Endometrial microvascular endothelial cells (primary cell): ENCODE data around the gene HUS1. TPM values are rescaled to one million over a fixed set of nuclear protein-coding genes. Genes with fewer than 3 reads are reported as not detected.
"Not testable (repeated sequence)": the region's sequence is repeated elsewhere in the genome, so short reads cannot be mapped to it uniquely, and the experiment has no call there.

Experiments
- in situ Hi-C: cut with HindIII; loops from 2 replicates; pipeline ENCODE4 v1.10.0; 2017; ENCODE audit warnings: low sequenced_read_pairs, low pct_unique_long_range_greater_than_20kb; ENCODE audit errors: inconsistent ontology term
- total RNA-seq: library from RNA; depleted of rRNA; stranded (reverse); fragments of >200 nt; gene quantifications from one replicate; pipeline ENCODE4 v1.2.3, GENCODE V29; 2015; ENCODE audit errors: inconsistent ontology term

Gene HUS1
- total RNA-seq, 1 donor from 2014 or later, result 68.2 TPM

DNA sequence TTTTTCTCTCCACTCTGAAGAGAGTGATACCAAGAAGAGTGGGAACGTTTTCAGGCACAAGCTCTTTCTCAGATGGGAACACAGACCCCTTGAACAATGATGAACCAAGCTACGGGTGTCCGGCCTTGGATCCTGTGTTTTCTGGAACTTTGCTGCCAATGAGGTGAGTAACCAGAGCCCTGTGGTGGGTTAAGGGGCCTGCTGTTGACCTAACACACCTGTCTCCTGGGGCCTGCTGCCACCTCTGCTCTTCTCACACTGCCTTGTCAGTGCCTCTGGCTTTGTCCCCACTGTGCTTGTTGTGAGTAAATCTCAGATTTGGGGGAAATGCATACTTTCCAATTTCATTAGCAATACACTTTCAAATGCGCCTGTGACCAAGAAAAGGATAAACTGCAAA is 29.7 kb downstream of the HUS1 start:
- in situ Hi-C loops, result no loop called here

DNA sequence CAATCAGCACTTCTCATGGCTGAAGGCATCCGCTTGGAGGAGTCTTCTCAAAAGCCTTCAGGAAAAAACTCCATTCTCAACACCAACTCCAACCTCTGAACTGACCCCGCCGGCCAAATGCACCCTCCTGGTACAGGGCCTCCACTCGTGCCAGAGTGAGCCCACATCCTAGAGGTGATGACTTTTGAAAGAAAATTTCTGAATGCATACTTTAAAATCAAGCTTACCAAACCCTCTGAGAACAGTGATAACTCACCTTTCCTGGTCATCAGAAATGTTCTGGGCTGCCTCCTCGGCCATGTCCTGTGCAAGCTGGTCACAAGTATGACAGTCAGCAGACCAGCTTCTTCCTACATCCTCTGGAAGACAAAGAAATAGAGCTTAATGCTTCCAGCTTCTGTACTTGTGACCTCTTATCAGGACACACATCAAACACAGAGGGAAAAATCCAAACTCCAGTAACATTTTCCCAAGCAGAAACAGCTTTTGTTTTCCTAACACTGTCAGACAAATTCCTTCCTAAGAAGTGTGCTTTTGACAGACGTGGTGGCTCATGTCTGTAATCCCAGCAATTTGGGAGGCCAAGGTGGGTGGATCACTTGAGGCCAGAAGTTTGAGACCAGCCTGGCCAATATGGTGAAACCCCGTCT is 31.1 kb downstream of the HUS1 start, which contains the start of gene PKD1L1:
PKD1L1 (minus strand) TSS at position 326 of the 650 bp plus-strand sequence; CDS start at position 300, 26 bp downstream.
- in situ Hi-C loops, result no loop called here

DNA sequence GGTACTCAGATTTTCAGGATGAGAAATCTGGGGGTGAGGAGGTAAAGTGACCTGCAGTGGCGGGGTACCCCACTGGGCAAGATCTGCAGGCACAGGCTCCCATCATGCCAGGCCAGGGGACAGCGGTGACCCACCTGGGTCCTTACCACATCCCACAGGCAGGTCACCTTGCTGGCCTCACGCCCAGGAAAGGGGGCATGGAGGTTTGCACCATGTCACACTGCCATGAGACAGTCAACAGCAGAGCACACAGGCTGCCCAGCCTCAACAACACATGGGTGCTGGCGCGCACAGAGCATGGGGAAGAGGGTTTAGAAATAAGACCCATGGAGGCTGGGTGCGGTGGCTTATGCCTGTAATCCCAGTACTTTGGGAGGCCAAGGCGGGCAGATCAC is 32.1 kb downstream of the HUS1 start:
- in situ Hi-C loops, result no loop called here

DNA sequence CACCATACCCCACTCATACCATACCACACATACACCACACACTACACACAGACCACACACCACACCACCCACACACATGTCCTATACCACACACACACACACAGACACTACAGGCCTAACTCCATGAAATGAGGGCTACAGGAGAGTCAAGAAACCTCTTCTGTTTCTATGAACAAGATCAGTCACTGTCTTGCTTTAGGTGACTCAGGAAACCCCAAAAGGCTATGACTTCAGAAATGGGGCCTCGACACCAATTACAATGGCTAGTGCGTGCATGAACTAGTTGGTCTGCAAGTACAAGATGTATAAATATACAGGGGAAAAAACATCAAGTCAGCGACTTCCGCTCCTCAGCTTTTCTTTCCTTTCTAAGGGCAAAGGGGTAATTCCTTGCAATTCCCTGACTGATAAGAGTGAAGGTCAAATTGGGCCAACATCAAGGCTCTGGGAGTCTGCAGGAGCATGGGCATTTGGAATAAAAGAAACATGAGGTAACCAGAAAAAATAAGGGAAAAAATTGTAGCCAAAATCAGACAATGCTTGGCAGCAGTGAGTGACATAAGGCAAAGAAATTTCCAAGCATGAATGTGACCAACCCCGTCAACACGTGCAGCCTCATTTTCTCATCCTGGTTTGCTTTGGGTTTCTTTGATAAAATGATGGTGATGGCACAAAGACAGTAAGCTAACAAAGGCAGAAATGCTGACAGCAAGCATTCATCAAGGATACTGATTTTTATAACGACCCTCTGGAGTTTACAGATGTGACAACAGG is 32.6 kb downstream of the HUS1 start:
- in situ Hi-C loops, result no loop called here

DNA sequence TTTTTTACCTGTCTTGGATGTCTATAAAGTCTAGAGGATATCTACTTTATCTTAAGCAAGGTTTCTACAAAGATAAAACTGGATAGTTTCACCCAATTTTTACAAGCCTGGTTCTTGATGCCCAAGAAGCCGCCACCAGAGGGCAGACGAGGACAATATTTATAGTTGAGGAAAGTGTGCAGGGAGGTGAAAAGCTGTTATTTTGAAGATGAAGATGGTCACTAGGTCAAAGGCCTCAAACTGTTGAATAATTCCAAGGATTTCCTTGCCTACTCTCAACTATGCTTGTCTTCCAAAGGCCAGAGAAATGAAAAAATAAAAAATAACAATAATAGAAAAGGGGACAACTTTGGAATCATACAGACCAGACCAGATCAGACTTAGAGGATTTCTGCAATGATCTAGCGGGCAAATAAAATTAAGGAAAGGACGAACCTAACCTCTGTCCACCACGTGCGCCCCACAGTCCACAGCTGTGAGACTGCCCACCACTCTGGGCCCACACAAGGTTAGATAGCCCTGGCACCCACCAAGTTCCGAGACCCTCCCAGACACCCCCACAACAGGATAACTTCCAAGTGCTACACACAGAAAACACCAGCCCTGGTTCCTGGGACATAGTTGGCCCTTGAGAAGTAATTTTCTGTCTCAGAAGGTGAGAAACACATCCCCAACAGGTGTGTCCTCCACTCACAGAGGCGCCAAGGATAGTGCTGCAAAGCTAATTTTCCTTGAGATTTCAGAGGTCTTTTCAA is 34.0 kb downstream of the HUS1 start:
- in situ Hi-C loops, result no loop called here

GRCh38 chr7:47944536-47945260 is 34.7 kb downstream of the HUS1 start:
- in situ Hi-C loops, result no loop called here

DNA sequence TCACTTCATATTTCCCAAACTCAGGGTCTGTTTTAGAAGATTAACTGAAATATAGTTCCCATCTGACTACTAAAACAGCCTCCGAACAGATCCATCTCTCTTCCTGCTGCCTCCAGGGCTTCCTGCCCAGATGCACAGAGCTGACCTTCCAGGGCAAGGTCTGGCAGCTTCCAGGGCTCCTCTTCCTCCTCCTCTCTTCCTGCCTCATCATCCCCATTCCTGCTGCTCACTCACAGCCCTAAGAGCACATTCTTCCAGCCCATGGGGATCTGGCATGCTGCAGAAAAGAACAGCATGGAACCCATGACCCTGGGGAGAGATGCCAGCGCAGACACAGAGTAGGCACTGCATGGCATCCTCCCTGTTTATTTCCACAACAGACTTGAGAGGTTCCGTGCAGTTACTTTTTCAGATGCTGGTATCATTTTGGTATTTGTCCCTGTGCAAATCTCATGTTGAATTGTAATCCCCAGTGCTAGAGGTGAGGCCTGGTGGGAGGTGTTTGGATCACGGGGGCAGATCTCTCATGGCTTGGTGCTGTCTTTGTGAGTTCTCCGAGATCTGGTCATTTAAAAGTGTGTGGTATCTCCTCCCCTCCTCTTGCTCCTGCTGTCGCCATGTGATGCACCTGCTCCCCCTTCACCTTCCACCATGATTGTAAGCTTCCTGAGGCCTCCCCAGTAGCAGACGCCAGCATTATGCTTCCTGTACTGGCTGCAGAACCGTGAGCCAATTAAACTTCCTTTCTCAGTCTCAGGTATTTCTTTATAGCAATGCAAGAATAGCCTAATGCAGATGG is 35.5 kb downstream of the HUS1 start:
- in situ Hi-C loops, result no loop called here

DNA sequence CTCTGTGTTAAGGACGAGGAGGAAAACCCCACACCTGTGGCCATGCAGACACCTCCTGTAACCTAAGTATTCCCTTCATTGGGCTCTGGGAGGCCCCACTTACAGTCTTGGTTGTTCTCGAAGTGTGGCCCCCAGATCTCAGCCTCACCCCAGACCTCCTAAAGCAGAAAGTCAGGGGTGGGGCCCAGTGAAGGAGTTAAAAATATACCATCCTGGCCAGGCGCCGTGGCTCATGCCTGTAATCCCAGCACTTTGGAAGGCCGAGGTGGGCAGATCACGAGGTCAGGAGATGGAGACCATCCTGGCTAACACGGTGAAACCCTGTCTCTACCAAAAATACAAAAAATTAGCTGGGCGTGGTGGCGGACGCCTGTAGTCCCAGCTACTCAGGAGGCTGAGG is 36.8 kb downstream of the HUS1 start:
- in situ Hi-C loops, result not testable (repeated sequence)

DNA sequence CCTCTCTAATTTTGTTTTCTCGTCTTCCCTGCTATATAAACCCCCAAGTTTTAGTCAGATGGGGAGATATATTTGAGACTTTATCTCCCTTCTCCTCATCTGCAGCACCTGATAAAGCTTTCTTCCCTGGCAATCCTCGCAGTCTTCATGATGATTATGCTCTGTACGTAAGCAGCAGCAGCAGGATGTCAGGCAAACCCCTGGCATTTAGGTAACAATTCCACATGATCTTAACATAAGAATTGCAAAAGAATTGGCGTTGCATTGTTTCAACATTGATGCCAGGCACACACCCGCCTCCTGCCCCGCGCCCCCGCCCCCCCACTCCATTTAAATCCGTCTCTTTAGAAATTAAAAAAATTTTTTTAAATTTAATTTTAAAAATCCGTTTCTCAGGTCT is 37.3 kb downstream of the HUS1 start:
- in situ Hi-C loops, result no loop called here

DNA sequence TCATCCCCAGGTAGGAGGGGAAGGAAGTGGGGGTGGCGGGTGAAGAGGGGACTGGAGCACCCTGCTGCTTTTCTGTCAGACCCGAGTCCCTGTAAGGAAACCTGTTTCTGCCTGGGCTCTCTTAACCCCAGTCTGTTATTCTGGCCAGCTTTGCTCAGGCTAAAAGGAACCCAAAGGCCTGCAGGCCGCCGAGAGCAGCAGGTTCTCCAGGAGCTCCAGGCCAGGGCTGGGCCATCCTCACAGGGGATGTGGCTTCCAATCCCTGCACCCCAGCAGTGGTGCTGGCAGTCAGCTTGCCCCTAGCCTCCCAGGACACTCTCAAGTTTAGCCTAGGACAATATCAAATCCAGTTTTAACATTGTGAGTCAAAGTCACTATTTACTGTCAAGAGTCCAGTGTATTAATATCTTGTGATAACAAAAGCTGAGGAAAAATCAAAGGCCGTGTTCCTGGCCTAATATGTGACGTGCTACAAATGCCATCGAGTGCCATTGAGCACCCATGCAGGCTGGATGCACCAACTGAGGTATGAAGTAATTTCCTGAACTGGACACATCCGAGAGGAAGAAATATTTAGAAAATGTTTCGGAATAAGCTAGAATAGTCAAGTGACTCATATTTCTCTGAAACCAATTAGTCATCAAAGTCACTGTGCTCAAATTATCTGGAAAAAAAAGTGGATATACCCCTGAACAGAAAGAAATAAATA is 38.1 kb downstream of the HUS1 start:
- in situ Hi-C loops, result no loop called here

GRCh38 chr7:47940088-47941013 is 39.1 kb downstream of the HUS1 start:
- in situ Hi-C loops, result no loop called here

GRCh38 chr7:47939425-47940036 is 39.9 kb downstream of the HUS1 start:
- in situ Hi-C loops, result no loop called here

GRCh38 chr7:47938574-47939165 is 40.7 kb downstream of the HUS1 start:
- in situ Hi-C loops, result no loop called here

DNA sequence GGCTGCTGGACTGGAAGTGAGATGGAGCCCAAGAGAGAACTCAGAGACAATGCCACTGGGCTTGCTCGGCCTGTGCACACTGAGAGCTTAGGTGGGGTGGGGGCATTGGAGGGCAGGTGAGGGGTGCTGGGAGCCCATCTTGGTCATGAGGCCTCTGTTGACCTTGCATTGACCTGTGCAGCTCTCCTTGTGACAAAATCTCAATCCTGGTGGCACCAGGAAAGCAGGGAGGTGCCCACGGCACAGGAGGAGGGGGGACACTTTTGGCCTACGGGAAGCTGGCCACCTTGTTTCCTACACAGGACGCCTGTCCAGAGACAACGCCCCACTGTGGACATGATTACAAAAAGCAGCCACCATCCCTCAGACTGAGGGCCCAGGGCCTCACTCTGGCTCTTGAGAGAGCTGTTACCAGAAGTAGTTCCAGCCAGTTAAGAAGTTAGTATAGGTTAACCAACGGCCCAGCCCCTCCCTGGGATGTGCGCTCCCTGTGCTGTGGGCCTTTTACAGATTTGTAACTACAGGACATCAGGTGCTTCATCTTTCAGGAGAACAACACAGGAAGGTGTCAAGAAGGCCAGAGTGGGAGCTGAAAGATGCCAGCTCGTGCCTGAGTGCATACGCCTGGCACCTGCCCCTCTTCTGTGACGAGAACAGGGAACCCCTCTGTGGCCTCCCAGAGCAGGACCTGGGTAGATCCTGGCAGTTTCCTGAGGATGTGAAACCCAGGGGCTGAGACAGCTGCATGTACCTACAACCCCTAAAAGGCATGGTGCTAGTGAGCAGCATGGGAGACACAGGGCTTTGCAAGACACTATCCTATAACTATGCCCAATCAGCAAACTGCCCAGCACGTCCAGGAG is 41.5 kb downstream of the HUS1 start:
- in situ Hi-C loops, result no loop called here

GRCh38 chr7:47937065-47937687 is 42.2 kb downstream of the HUS1 start:
- in situ Hi-C loops, result no loop called here
